K562 (cell line): ENCODE data around the gene LTBP1. TPM values are rescaled to one million over a fixed set of nuclear protein-coding genes. Genes with fewer than 3 reads are reported as not detected.

Experiments
- BHLHE40 ChIP-seq: IDR thresholded peaks from 2 replicates; pipeline ENCODE4 v1.6.1; 2011; ENCODE audit warnings: low read length, improper control_type of control experiment
- CBFA2T3 ChIP-seq: fragments of 450-650 bp; IDR thresholded peaks from 2 replicates; pipeline ENCODE4 v1.6.1; 2017
- ELF4 ChIP-seq: fragments of 450-650 bp; formaldehyde crosslinking; IDR thresholded peaks from 2 replicates; pipeline ENCODE4 v1.4.0; 2022; ENCODE audit warnings: missing genetic modification characterization
- GABPA ChIP-seq: fragments of 200-800 bp; sonication (Bioruptor generic); conservative IDR thresholded peaks from 2 replicates; pipeline ENCODE4 v1.6.1; 2016; ENCODE audit warnings: low read depth, missing genetic modification characterization, missing compliant biosample characterization
- HNRNPH1 ChIP-seq: fragments of 200-400 bp; formaldehyde crosslinking; optimal IDR thresholded peaks from 2 replicates; pipeline ENCODE3; 2017; ENCODE audit warnings: low read depth, mild to moderate bottlenecking, low read length, moderate library complexity
- HOXB6 ChIP-seq: fragments of 250-450 bp; sonication (Bioruptor Pico); IDR thresholded peaks from 2 replicates; pipeline ENCODE4 v1.5.1; 2022; ENCODE audit warnings: mild to moderate bottlenecking, borderline replicate concordance
- KDM1A ChIP-seq, 2 experiments: fragments of 450-650 bp; IDR thresholded peaks; 2 replicates each; pipeline ENCODE4 v1.6.1; 2016; ENCODE audit warnings: mild to moderate bottlenecking in 2 of 2
- LCOR ChIP-seq: sonication (generic); formaldehyde crosslinking; IDR thresholded peaks from 2 replicates; pipeline ENCODE4 v1.8.0; 2022; ENCODE audit warnings: mild to moderate bottlenecking, missing genetic modification reagents
- LEF1 ChIP-seq: fragments of 450-650 bp; IDR thresholded peaks from 2 replicates; pipeline ENCODE4 v1.6.1; 2016; ENCODE audit warnings: mild to moderate bottlenecking
- NFIX ChIP-seq: fragments of 250-450 bp; sonication (Bioruptor Pico); IDR thresholded peaks from 2 replicates; pipeline ENCODE4 v1.4.0; 2020; ENCODE audit warnings: low read depth, mild to moderate bottlenecking, moderate library complexity
- POU5F1 ChIP-seq: fragments of 150-350 bp; IDR thresholded peaks from 2 replicates; pipeline ENCODE4 v1.6.1; 2014; ENCODE audit warnings: borderline replicate concordance, low read length, low read depth, mild to moderate bottlenecking; ENCODE audit not compliant: partially characterized antibody
- SPI1 ChIP-seq: IDR thresholded peaks from 2 replicates; pipeline ENCODE4 v1.6.1; 2011; ENCODE audit warnings: low read depth, low read length, control low read depth, borderline replicate concordance
- SREBF2 ChIP-seq: sonication (generic); formaldehyde crosslinking; IDR thresholded peaks from 2 replicates; pipeline ENCODE4 v1.4.0; 2020; ENCODE audit warnings: mild to moderate bottlenecking, missing genetic modification reagents
- XRCC4 ChIP-seq: IDR thresholded peaks from one replicate; pipeline ENCODE4 v1.6.1; 2011; ENCODE audit not compliant: insufficient read depth, insufficient read length; ENCODE audit errors: extremely low read depth
- ZKSCAN1 ChIP-seq: fragments of 150-350 bp; IDR thresholded peaks from 2 replicates; pipeline ENCODE4 v1.6.1; 2016; ENCODE audit warnings: low read depth, low read length
- ZNF24 ChIP-seq: fragments of 450-650 bp; IDR thresholded peaks from 2 replicates; pipeline ENCODE4 v1.6.1; 2016
- ZNF282 ChIP-seq: sonication (generic); formaldehyde crosslinking; IDR thresholded peaks from 2 replicates; pipeline ENCODE4 v1.8.1; 2023; ENCODE audit warnings: missing genetic modification reagents
- ZNF436 ChIP-seq: fragments of 250-450, 450-650 bp; sonication (Bioruptor Pico); formaldehyde crosslinking; IDR thresholded peaks from 2 replicates; pipeline ENCODE4 v1.7.0; 2020; ENCODE audit warnings: mild to moderate bottlenecking
- polyA plus RNA-seq, 8 experiments: library from polyadenylated mRNA; depleted of rRNA in 4 of 8; stranded (reverse) in 5 of 8; unstranded in 3 of 8; fragments of >200 nt; fragmentation: Nextera tagmentation in 2 of 8; fragmentation: Illumina TruSeq in 1 of 8; extraction: Ambion mirVana in 2 of 8; extraction: Trizol in 1 of 8; gene quantifications; 2 replicates each; pipeline versions ENCODE4 v1.2.1 to v1.2.3, GENCODE V29; 2011 to 2014; ENCODE audit warnings: inconsistent platforms in 1 of 8, missing spikeins in 1 of 8
- total RNA-seq, 7 experiments: library from RNA; depleted of rRNA in 6 of 7; stranded (reverse); fragments of >200 nt in 6 of 7; fragmentation: Illumina TruSeq in 2 of 7; extraction: Trizol in 2 of 7; gene quantifications; 2 replicates each; pipeline versions ENCODE4 v1.2.1 to v1.2.3, GENCODE V29; 2011 to 2021; ENCODE audit warnings: low replicate concordance in 1 of 7
- TF ChIP-seq, protein P1 (sequence below), 2 experiments: fragments of 450-650 bp; conservative IDR thresholded peaks; 2 replicates each; pipeline ENCODE4 v1.6.1; 2017; ENCODE audit warnings: mild to moderate bottlenecking in 2 of 2, moderate library complexity in 2 of 2
- TF ChIP-seq, protein P2 (sequence below): IDR thresholded peaks from 2 replicates; pipeline ENCODE4 v1.6.1; 2011; ENCODE audit warnings: borderline replicate concordance, low read depth, mild to moderate bottlenecking, moderate library complexity, low read length; ENCODE audit not compliant: insufficient read depth, poor library complexity, severe bottlenecking
- TF ChIP-seq, protein P3 (sequence below): fragments of 250-450 bp; sonication (Bioruptor Pico); IDR thresholded peaks from 2 replicates; pipeline ENCODE4 v1.5.0; 2020; ENCODE audit warnings: mild to moderate bottlenecking, borderline replicate concordance
- TF ChIP-seq, protein P4 (sequence below): sonication (generic); formaldehyde crosslinking; IDR thresholded peaks from 2 replicates; pipeline ENCODE4 v1.8.0; 2022; ENCODE audit warnings: mild to moderate bottlenecking, missing genetic modification reagents
- TF ChIP-seq, protein P5 (sequence below): fragments of 250-450 bp; sonication (Bioruptor Pico); IDR thresholded peaks from 2 replicates; pipeline ENCODE4 v1.5.0; 2021

The LTBP1 gene
- total and polyA plus RNA-seq, 9 of the 15 experiments (the other 6 are each of a cell fraction or from before 2014, with no cell fraction given), result 3.6 to 16.4 (median 8.5) TPM

DNA sequence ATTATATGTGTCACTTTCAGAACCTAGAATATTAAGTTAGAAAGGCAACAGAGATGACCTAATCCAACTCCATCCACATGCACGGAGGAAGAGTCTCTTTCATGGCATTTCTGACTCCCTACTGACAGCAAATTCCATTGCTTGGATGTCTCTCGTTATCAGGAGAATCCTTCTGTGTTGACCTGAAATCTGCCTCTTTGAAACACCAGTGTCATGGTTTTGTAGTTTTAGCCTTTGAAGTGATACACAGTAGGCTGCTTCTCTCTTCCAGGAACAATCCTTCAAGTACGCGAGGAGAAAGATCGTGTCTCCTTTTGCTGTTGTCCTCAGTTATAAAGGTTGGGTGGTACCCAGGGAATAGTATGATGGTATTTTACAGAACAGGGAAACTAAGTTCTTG, 327.8 kb downstream of the LTBP1 start (continued):
- TF ChIP-seq, protein P1, sequence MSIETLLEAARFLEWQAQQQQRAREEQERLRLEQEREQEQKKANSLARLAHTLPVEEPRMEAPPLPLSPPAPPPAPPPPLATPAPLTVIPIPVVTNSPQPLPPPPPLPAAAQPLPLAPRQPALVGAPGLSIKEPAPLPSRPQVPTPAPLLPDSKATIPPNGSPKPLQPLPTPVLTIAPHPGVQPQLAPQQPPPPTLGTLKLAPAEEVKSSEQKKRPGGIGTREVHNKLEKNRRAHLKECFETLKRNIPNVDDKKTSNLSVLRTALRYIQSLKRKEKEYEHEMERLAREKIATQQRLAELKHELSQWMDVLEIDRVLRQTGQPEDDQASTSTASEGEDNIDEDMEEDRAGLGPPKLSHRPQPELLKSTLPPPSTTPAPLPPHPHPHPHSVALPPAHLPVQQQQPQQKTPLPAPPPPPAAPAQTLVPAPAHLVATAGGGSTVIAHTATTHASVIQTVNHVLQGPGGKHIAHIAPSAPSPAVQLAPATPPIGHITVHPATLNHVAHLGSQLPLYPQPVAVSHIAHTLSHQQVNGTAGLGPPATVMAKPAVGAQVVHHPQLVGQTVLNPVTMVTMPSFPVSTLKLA (conservative IDR thresholded peaks at IDR 0.05), result no peak
- TF ChIP-seq ELF4 (CRISPR knock-in tag) (no peak), ZNF436 (CRISPR knock-in tag) (no peak), GABPA (tag) (no peak), HNRNPH1 (no peak), SREBF2 (CRISPR knock-in tag) (no peak), NFIX (CRISPR knock-in tag) (no peak), LCOR (CRISPR knock-in tag) (no peak), LEF1 (peak; percentile 70; the same call in 1 of the 2 replicates), POU5F1 (no peak), ZNF282 (CRISPR knock-in tag) (no peak), CBFA2T3 (peak; percentile 67), KDM1A (IDR thresholded peaks at IDR 0.05) (peak; percentile 28 to 58; a peak in 1 of 4 replicates), ZNF24 (no peak), ZKSCAN1 (peak; percentile 69; the same call in 1 of the 2 replicates), HOXB6 (CRISPR knock-in tag) (no peak), SPI1 (no peak), XRCC4 (no peak), BHLHE40 (no peak)
- TF ChIP-seq, protein P2, sequence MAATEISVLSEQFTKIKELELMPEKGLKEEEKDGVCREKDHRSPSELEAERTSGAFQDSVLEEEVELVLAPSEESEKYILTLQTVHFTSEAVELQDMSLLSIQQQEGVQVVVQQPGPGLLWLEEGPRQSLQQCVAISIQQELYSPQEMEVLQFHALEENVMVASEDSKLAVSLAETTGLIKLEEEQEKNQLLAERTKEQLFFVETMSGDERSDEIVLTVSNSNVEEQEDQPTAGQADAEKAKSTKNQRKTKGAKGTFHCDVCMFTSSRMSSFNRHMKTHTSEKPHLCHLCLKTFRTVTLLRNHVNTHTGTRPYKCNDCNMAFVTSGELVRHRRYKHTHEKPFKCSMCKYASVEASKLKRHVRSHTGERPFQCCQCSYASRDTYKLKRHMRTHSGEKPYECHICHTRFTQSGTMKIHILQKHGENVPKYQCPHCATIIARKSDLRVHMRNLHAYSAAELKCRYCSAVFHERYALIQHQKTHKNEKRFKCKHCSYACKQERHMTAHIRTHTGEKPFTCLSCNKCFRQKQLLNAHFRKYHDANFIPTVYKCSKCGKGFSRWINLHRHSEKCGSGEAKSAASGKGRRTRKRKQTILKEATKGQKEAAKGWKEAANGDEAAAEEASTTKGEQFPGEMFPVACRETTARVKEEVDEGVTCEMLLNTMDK, result no peak
- TF ChIP-seq, protein P3, sequence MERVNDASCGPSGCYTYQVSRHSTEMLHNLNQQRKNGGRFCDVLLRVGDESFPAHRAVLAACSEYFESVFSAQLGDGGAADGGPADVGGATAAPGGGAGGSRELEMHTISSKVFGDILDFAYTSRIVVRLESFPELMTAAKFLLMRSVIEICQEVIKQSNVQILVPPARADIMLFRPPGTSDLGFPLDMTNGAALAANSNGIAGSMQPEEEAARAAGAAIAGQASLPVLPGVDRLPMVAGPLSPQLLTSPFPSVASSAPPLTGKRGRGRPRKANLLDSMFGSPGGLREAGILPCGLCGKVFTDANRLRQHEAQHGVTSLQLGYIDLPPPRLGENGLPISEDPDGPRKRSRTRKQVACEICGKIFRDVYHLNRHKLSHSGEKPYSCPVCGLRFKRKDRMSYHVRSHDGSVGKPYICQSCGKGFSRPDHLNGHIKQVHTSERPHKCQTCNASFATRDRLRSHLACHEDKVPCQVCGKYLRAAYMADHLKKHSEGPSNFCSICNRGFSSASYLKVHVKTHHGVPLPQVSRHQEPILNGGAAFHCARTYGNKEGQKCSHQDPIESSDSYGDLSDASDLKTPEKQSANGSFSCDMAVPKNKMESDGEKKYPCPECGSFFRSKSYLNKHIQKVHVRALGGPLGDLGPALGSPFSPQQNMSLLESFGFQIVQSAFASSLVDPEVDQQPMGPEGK (CRISPR knock-in tag), result no peak
- TF ChIP-seq, protein P4, sequence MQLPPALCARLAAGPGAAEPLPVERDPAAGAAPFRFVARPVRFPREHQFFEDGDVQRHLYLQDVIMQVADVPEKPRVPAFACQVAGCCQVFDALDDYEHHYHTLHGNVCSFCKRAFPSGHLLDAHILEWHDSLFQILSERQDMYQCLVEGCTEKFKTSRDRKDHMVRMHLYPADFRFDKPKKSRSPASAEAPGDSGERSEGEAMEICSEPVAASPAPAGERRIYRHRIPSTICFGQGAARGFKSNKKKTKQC, result no peak
- TF ChIP-seq, protein P5, sequence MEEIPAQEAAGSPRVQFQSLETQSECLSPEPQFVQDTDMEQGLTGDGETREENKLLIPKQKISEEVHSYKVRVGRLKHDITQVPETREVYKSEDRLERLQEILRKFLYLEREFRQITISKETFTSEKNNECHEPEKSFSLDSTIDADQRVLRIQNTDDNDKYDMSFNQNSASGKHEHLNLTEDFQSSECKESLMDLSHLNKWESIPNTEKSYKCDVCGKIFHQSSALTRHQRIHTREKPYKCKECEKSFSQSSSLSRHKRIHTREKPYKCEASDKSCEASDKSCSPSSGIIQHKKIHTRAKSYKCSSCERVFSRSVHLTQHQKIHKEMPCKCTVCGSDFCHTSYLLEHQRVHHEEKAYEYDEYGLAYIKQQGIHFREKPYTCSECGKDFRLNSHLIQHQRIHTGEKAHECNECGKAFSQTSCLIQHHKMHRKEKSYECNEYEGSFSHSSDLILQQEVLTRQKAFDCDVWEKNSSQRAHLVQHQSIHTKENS, result no peak
